Measurements from ENCODE around the gene TGFA. TPM values are rescaled to one million over a fixed set of nuclear protein-coding genes. Genes with fewer than 3 reads are reported as not detected.

TGFA gene
- total and polyA plus RNA-seq, 2 experiments from 2014 or later: 1.4 to 6.5 TPM

DNA sequence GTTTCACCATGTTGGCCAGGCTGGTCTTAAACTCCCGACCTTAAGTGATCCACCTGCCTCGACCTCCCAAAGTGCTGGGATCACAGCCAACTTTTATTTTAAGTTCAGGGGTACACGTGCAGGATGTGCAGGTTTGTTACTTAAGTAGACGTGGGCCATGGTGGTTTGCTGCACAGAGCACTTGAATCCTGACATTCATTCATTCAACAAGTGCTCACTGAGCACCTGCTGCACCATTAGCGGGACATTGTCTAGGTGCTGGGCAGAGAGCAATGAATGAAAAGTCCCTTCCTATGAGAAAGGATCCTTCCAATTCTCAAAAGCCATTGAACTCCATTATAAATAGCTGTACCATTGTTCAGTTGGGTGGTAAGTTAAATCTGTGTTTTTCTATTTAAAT is 31.0 kb downstream of the TGFA start (continued):
- TF ChIP-seq, protein P1, sequence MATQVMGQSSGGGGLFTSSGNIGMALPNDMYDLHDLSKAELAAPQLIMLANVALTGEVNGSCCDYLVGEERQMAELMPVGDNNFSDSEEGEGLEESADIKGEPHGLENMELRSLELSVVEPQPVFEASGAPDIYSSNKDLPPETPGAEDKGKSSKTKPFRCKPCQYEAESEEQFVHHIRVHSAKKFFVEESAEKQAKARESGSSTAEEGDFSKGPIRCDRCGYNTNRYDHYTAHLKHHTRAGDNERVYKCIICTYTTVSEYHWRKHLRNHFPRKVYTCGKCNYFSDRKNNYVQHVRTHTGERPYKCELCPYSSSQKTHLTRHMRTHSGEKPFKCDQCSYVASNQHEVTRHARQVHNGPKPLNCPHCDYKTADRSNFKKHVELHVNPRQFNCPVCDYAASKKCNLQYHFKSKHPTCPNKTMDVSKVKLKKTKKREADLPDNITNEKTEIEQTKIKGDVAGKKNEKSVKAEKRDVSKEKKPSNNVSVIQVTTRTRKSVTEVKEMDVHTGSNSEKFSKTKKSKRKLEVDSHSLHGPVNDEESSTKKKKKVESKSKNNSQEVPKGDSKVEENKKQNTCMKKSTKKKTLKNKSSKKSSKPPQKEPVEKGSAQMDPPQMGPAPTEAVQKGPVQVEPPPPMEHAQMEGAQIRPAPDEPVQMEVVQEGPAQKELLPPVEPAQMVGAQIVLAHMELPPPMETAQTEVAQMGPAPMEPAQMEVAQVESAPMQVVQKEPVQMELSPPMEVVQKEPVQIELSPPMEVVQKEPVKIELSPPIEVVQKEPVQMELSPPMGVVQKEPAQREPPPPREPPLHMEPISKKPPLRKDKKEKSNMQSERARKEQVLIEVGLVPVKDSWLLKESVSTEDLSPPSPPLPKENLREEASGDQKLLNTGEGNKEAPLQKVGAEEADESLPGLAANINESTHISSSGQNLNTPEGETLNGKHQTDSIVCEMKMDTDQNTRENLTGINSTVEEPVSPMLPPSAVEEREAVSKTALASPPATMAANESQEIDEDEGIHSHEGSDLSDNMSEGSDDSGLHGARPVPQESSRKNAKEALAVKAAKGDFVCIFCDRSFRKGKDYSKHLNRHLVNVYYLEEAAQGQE (IDR thresholded peaks at IDR 0.05; ENCODE audit: unreplicated experiment): no peak
- TF ChIP-seq STAT1 (IDR thresholded peaks at IDR 0.05; ENCODE audit: unreplicated experiment): no peak

DNA sequence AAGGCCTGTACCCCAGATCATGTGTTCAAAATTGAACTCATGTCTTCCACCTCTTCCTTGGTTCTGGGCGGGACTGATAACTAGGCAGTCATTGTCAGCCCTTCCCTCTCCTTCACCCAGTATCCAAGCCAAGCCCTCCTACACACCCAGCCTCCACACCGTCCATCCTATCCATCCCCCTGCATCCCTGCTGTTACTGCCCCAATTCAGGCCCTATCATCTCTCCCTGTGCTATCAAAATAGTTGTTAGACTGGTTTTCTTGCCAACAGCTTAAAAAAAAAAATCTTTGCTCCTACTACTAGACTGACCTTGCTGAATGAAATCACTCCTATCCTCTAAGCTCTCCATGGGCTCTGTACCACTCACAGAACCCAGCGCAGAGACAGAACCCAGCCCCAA is 32.8 kb downstream of the TGFA start:
- TF ChIP-seq JUNB (IDR thresholded peaks at IDR 0.05; ENCODE audit: unreplicated experiment): no peak
- TF ChIP-seq, protein P2, sequence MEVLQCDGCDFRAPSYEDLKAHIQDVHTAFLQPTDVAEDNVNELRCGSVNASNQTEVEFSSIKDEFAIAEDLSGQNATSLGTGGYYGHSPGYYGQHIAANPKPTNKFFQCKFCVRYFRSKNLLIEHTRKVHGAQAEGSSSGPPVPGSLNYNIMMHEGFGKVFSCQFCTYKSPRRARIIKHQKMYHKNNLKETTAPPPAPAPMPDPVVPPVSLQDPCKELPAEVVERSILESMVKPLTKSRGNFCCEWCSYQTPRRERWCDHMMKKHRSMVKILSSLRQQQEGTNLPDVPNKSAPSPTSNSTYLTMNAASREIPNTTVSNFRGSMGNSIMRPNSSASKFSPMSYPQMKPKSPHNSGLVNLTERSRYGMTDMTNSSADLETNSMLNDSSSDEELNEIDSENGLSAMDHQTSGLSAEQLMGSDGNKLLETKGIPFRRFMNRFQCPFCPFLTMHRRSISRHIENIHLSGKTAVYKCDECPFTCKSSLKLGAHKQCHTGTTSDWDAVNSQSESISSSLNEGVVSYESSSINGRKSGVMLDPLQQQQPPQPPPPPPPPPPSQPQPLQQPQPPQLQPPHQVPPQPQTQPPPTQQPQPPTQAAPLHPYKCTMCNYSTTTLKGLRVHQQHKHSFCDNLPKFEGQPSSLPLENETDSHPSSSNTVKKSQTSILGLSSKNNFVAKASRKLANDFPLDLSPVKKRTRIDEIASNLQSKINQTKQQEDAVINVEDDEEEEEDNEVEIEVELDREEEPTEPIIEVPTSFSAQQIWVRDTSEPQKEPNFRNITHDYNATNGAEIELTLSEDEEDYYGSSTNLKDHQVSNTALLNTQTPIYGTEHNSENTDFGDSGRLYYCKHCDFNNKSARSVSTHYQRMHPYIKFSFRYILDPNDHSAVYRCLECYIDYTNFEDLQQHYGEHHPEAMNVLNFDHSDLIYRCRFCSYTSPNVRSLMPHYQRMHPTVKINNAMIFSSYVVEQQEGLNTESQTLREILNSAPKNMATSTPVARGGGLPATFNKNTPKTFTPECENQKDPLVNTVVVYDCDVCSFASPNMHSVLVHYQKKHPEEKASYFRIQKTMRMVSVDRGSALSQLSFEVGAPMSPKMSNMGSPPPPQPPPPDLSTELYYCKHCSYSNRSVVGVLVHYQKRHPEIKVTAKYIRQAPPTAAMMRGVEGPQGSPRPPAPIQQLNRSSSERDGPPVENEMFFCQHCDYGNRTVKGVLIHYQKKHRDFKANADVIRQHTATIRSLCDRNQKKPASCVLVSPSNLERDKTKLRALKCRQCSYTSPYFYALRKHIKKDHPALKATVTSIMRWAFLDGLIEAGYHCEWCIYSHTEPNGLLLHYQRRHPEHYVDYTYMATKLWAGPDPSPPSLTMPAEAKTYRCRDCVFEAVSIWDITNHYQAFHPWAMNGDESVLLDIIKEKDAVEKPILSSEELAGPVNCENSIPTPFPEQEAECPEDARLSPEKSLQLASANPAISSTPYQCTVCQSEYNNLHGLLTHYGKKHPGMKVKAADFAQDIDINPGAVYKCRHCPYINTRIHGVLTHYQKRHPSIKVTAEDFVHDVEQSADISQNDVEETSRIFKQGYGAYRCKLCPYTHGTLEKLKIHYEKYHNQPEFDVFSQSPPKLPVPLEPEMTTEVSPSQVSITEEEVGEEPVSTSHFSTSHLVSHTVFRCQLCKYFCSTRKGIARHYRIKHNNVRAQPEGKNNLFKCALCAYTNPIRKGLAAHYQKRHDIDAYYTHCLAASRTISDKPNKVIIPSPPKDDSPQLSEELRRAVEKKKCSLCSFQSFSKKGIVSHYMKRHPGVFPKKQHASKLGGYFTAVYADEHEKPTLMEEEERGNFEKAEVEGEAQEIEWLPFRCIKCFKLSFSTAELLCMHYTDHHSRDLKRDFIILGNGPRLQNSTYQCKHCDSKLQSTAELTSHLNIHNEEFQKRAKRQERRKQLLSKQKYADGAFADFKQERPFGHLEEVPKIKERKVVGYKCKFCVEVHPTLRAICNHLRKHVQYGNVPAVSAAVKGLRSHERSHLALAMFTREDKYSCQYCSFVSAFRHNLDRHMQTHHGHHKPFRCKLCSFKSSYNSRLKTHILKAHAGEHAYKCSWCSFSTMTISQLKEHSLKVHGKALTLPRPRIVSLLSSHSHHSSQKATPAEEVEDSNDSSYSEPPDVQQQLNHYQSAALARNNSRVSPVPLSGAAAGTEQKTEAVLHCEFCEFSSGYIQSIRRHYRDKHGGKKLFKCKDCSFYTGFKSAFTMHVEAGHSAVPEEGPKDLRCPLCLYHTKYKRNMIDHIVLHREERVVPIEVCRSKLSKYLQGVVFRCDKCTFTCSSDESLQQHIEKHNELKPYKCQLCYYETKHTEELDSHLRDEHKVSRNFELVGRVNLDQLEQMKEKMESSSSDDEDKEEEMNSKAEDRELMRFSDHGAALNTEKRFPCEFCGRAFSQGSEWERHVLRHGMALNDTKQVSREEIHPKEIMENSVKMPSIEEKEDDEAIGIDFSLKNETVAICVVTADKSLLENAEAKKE (CRISPR knock-in tag; IDR thresholded peaks at IDR 0.05): no peak
- TF ChIP-seq CREB1 (CRISPR knock-in tag; IDR thresholded peaks at IDR 0.05; ENCODE audit: low read depth): no peak
- no peak for TF ChIP-seq ZNF331 (CRISPR knock-in tag; IDR thresholded peaks at IDR 0.05; ENCODE audit: low read depth)

More for the DNA sequence above, 32.8 kb downstream of the TGFA start:
- Histone ChIP-seq H3F3A (replicated peaks; ENCODE audit: low read depth) (no peaks in the 10 kb centered on the region), H3K79me2 (replicated peaks; ENCODE audit: insufficient read depth) (no peaks in the 10 kb centered on the region), H3K4me3 (no peak overlapping the region), H3K27me3 (ENCODE audit: insufficient read depth) (no peaks in the 10 kb centered on the region), H3K27ac (ENCODE audit: low read depth) (no peak overlapping the region), H3K4me1 (ENCODE audit: insufficient read depth) (peaks cover 9% of the 10 kb centered on the region), H2AFZ (no peak overlapping the region), H3K4me2 (no peak overlapping the region), H4K20me1 (replicated peaks; ENCODE audit: insufficient read depth) (no peaks in the 10 kb centered on the region; the same call in 1 of the 2 replicates), H3K9me2 (ENCODE audit: insufficient read depth) (peaks cover 8% of the 10 kb centered on the region; the same call in 1 of the 2 replicates), H3K36me3 (ENCODE audit: insufficient read depth) (no peaks in the 10 kb centered on the region)
- H3K27me3 Mint-ChIP-seq (ENCODE audit: insufficient read depth, low read depth, poor library complexity): peaks cover 13% of the 10 kb centered on the region
- H3K9me3 Mint-ChIP-seq: no peaks in the 10 kb centered on the region
- H3K27ac Mint-ChIP-seq: no peak overlapping the region
- H3K4me1 Mint-ChIP-seq: peaks cover 24% of the 10 kb centered on the region
- ATAC-seq (no peak), DNase-seq (ENCODE audit: low spot score) (no peak)
- no peaks in the 10 kb centered on the region for H3K36me3 Mint-ChIP-seq (ENCODE audit: low read depth)
- no peak overlapping the region for H3K4me3 Mint-ChIP-seq
